Hematopoietic multipotent progenitor cell treated with erythropoietin and hydrocortisone succinate and interleukin-3 and kit ligand, for 6 days (in vitro differentiated cells): Measurements from ENCODE around the gene TNFSF12.

Experiments
- DNase-seq: peaks from one replicate; pipeline ENCODE4 v3.0.0-alpha.2; 2015

The TNFSF12 gene

DNA sequence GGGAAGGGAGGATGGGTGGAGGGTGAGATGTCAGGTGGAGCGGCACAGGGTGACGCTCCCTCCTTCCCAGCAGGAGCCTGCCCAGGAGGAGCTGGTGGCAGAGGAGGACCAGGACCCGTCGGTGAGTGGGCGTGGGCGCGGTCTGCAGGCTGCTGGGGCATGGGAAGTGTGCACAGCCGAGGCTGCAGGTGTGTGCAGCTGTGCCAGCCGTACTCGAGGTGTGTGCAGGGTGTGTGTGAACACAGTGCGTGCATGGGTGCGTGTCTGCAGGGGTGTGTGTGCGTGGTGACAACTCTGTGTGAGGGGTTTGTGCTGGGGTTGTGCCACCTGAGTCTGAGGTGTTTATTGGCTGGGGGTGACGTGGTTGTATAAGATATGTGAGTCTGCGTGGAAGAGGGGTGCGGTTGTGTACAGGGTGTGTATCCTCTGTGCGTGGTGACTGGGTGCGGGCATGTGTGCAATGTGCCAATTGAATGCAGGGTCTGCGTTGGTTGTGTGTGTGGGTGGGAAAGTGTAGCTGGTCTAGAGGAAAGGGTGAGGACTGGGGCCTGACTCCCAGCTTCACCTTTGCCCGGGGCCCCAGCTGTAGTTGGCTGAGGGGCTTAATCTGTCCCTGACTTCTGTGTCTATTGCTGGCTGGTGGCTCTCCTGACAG, 670 bp downstream of the TNFSF12 start:
- no peak for DNase-seq

DNA sequence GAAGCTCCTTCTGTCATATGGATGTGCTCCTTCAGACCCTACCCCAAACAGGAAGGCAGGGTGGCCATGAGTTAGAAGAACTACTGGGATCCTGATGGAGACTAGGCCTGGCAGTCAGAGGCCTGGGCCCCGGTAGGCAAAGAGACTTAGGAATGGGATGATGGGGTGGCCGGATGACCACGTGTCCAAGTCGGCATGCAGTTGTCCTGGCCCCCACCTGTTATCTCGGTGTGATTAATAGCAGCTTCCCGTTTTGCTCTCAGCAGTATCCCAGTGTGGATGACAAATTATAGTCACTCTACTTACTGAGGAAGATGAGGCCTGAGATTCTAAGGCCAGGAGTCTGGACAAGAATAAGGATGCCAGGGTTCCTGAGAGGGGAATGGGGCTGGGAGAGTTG, 1.5 kb downstream of the TNFSF12 start:
- DNase-seq = no peak

DNA sequence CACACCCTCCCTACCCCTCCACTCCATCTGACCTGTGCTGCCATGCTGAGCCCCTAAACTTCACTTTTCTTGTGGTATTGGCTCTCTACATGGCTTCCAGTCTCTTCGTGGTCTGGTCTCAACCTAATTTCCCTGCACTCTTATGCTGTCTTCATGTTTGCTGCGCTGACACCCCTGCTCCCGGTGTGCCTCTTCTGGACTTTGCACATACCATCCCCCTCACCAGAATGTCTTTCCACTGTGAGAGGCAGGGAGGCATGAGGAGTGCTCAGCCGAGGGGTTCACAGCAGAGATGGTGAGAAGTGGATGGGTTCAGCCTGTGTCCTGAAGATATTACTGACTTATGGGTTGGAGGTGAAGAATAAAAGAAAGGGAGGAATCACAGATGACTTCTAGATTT, 2.5 kb downstream of the TNFSF12 start:
- no peak for DNase-seq

DNA sequence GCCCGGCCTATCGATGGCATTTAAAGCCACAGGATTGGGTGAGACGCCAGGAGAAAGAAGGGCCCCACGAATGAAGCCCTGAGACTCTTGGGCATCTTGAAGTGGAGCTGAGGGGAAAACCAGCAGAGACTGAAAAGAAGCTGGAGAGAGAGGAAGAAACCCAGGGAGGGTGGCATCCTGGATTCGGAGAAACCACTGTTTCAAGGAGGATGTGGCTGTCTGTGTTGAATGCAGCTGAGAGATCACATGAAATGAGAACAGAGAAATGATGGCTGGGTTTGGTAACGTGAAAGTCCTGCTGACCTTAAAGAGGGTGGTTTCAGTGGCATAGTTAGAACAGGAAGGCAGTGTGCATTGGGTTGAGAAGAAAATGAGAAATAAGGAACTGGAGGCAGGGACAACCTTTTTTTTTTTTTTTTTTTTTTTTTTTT, 3.8 kb downstream of the TNFSF12 start:
- peak; percentile 64 for DNase-seq

DNA sequence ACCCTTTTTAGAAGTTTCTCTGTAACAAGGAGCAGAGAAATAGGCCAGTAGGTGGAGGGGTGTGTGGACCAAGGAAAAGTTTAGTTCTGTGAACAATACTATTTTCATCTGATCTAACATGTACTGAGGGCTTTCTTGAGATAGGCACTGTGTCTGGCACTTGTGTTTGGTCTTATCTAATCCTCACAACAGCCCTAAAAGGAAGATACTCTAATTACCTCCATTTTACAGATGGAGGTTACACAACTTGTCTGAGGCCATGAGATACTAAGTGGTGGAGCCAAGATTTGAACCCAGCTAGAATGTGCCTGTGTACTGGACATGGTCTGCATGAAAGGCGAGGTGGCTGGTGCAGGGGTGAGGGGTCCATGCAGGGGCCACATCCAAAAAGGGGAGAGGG, 4.5 kb downstream of the TNFSF12 start:
- peak; percentile 84 for DNase-seq

DNA sequence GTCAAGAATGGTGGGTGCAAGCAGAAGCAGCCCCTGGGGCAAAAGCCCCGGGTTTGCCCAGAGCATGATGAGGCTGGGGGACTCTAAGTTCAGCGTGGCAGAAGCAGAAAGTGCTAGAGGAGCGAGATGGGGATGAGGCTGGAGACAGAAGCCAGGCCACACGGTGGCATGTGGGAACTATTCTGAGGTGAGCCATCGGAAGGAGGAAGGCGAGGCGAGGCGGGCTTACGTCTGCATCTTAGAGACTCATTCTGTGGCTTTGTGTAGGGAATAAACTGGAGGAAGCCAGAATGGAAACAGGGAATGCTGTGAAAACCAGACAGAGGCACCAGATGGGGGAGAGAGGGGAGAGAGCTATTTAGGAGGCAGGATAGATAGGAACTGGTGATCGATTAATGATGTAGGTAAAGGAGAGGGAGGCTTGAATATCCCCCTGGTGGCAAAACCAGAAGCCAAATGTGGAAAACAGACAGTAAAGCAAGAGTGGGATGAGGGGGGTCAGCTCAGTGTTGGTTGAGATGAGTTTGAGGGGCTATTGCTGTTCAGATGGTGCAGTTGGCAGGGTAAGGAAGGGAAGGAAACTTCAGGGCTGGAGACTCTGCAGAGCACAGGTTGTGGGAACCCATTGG, 6.6 kb downstream of the TNFSF12 start:
- DNase-seq = no peak

DNA sequence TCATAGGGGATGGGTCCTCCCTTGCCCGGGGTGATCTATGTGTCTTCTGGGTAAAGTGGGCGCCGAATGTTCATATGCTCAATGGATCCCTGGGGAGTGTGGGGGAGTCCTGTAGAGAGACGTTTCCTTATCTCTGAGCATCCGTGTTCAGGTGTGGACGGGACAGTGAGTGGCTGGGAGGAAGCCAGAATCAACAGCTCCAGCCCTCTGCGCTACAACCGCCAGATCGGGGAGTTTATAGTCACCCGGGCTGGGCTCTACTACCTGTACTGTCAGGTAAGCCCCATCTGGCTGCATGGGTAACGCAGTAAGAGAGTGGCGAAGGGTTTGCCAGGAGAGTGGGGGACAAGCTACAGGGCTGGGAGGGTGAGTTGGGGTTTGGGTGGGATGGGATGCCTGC, 7.8 kb downstream of the TNFSF12 start:
- no peak for DNase-seq

DNA sequence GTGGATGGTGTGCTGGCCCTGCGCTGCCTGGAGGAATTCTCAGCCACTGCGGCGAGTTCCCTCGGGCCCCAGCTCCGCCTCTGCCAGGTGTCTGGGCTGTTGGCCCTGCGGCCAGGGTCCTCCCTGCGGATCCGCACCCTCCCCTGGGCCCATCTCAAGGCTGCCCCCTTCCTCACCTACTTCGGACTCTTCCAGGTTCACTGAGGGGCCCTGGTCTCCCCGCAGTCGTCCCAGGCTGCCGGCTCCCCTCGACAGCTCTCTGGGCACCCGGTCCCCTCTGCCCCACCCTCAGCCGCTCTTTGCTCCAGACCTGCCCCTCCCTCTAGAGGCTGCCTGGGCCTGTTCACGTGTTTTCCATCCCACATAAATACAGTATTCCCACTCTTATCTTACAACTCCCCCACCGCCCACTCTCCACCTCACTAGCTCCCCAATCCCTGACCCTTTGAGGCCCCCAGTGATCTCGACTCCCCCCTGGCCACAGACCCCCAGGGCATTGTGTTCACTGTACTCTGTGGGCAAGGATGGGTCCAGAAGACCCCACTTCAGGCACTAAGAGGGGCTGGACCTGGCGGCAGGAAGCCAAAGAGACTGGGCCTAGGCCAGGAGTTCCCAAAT, 8.4 kb downstream of the TNFSF12 start:
- no peak for DNase-seq

DNA sequence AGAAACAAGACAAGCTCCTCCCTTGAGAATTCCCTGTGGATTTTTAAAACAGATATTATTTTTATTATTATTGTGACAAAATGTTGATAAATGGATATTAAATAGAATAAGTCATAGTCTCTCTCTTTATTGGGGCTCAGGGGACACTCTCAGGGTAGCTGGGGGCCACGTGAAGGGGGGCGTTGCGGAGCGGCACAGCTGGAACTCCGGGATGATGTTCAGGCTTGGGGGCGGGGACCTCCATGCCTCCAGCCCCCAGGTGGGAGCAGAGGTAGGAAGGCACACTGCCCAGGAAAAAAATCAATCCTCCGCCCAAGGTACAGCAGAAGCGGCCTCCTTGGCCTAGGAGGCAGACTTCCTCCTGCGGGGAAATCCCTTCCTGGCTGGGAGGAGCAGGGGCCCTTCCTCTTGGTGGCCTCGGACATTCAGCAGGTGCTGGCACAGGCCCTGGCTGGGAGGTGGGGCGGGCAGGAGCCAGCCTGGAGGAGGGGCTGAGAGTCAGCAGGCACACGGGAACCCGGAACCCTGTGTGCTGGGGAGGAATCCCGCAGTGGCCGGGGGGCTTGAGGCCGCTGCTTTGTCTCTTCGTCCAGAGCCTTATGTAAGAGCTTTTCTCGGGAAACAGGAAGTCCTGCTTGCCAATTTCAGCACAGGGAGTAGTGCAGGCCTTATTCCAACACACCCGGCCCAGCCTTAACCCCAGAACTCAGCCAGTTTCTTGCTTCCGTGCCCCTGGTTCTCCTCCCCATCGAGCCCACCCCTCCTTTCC, 9.1 kb downstream of the TNFSF12 start:
- peak; percentile 84 for DNase-seq

DNA sequence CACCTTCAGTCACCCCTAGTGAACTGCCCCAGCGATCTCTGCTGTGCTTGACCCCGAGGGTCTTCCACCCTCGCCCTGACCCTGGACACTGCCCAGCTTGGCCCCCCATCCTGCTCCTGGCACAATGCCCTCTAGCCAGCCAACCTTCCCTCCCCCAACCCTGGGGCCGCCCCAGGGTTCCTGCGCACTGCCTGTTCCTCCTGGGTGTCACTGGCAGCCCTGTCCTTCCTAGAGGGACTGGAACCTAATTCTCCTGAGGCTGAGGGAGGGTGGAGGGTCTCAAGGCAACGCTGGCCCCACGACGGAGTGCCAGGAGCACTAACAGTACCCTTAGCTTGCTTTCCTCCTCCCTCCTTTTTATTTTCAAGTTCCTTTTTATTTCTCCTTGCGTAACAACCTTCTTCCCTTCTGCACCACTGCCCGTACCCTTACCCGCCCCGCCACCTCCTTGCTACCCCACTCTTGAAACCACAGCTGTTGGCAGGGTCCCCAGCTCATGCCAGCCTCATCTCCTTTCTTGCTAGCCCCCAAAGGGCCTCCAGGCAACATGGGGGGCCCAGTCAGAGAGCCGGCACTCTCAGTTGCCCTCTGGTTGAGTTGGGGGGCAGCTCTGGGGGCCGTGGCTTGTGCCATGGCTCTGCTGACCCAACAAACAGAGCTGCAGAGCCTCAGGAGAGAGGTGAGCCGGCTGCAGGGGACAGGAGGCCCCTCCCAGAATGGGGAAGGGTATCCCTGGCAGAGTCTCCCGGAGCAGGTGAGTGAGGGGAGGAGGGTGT, 9.9 kb downstream of the TNFSF12 start, which contains the start of gene TNFSF13:
Gene TNFSF13, plus strand, starts transcription at position 207 of the 776 bp plus-strand sequence. Its CDS starts 290 bp downstream, at position 497.
- DNase-seq = peak; percentile 78

DNA sequence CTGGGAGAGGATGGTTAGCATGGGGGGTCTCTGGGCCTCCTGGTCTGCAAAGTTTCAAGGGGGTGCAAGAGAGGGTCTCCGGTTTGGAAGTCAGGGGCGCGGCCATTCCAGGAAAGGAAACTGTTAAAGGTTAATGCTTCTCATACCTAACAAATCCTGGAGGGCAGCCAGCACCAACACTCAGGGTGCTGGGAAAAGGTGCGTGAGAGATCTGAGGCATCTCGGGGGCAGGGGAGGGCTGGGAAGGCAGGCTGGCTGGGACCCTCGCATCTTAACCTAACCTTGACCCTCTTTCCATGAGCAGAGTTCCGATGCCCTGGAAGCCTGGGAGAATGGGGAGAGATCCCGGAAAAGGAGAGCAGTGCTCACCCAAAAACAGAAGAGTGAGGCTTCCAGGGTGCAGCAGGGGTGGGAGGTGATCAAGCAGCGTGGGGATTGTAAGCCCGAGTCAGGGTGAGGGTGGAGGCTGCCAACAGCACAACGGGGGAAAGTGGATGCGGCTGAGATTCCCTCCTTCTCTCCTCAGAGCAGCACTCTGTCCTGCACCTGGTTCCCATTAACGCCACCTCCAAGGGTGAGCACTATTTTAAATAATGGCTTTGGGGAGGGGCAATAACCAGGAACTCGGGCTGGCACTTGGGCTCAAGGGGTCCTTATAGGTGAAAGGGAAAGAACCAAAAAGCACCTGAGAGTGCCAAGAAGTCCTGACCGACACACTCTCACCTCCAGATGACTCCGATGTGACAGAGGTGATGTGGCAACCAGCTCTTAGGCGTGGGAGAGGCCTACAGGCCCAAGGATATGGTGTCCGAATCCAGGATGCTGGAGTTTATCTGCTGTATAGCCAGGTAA, 10.7 kb downstream of the TNFSF12 start:
- peak; percentile 27 for DNase-seq

DNA sequence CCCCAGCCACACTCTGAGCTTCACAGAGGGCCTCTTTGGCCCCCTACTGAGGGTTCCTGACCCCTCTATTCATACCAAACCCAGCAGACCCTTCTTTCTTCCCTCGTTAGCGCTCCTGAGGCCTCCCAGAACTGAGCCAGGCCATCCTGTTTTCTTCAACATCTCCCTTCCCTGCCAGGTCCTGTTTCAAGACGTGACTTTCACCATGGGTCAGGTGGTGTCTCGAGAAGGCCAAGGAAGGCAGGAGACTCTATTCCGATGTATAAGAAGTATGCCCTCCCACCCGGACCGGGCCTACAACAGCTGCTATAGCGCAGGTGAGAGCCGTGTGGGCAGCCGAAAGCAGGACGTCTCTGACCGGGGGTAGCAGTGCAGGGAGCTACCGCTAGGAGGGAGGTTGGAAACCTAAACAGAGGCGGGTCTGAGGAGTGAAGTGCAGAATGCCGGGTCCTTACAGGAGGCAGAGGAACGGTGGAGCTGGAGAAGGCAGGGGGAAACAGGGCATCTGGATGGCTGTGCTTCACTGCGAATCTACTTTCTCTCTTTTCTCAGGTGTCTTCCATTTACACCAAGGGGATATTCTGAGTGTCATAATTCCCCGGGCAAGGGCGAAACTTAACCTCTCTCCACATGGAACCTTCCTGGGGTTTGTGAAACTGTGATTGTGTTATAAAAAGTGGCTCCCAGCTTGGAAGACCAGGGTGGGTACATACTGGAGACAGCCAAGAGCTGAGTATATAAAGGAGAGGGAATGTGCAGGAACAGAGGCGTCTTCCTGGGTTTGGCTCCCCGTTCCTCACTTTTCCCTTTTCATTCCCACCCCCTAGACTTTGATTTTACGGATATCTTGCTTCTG, 11.5 kb downstream of the TNFSF12 start:
- DNase-seq = peak; percentile 90

DNA sequence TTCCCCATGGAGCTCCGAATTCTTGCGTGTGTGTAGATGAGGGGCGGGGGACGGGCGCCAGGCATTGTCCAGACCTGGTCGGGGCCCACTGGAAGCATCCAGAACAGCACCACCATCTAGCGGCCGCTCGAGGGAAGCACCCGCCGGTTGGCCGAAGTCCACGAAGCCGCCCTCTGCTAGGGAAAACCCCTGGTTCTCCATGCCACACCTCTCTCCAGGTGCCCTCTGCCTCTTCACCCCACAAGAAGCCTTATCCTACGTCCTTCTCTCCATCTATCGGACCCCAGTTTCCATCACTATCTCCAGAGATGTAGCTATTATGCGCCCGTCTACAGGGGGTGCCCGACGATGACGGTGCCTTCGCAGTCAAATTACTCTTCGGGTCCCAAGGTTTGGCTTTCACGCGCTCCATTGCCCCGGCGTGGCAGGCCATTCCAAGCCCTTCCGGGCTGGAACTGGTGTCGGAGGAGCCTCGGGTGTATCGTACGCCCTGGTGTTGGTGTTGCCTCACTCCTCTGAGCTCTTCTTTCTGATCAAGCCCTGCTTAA, 12.2 kb downstream of the TNFSF12 start:
- DNase-seq = peak; percentile 95

DNA sequence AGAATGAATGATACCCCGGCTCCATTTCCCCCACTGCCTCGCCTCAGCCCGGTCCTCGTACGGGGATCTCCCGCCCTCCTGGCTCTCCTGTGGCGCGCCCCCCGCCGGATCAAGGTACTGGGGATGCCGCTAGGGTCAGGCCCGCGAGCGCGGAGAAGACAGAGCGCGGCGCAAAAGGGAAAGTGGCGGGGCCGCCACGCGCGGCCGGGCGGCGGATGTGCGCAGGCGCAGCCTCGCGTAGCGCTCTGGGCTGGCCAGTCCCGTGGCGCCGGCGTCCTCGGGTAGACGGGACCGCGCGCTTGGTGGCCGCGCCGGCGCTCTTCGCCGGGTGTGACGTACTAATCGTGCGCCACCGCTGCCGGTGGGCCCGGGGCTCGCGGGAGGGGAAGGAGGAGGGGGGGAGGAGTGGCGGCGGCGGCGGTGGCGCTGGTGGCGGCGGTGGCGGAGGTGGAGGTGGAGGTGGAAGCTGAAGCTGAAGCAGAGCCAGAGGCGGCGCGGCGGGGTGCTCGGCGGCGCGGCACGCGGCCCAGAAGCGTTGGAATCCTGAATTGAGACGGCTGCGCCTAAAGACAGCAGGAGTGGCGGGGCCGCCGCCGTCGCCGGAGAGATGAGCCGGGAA, 12.8 kb downstream of the TNFSF12 start, which contains the start of gene SENP3:
Gene SENP3, plus strand, starts transcription at position 331 of the 619 bp plus-strand sequence. CDS start 1,158 bp downstream, outside the sequence.
- DNase-seq = peak; percentile 94

DNA sequence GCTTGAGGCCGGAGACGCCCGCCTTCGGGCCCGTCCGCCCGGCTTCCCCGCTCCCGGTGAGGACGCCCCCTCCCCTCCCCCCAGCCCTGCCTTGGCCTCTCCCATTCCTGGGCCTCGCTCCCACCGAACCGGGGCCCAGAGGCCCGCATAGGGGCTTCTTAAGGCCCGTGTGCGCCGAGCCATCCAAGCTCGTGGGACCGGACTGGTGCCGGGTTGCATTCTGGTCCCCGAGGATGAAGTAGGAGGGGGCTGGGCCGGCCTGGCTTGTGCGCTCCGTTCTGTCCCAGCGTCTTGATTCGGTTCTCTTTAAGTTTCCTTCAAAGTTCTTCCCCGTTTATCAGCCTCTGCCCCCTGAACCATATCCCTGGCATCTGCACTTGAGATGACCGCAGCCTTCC, 13.3 kb downstream of the TNFSF12 start:
- peak; percentile 41 for DNase-seq

DNA sequence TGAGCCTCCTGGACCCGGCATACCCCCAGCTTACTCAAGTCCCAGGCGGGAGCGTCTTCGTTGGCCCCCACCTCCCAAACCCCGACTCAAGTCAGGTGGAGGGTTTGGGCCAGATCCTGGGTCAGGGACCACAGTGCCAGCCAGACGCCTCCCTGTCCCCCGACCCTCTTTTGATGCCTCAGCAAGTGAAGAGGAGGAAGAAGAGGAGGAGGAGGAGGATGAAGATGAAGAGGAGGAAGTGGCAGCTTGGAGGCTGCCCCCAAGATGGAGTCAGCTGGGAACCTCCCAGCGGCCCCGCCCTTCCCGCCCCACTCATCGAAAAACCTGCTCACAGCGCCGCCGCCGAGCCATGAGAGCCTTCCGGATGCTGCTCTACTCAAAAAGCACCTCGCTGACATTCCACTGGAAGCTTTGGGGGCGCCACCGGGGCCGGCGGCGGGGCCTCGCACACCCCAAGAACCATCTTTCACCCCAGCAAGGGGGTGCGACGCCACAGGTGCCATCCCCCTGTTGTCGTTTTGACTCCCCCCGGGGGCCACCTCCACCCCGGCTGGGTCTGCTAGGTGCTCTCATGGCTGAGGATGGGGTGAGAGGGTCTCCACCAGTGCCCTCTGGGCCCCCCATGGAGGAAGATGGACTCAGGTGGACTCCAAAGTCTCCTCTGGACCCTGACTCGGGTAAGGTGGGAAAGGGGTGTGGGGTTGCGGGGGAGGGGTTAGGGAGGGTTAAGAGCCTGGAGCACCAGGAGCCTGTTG, 14.4 kb downstream of the TNFSF12 start:
- DNase-seq = no peak

DNA sequence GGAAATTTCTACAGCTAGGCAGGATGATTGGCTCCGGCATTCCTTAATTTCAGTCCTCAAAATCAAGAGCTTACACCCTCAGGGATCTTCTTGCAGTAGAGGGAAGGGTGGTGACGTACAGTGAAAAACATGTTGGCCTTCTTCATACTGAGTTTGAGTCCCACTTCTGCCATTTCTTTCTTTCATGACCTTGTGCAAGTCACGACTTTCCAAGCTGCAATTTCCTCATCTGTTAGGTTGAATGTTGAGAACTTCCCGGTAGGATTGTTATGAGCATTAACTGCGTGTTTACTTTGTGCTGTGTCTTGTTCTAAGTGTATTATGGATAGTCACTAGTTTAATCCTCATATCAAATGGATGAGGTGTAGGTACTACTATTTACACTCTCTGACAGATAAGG, 20.7 kb downstream of the TNFSF12 start:
- no peak for DNase-seq

DNA sequence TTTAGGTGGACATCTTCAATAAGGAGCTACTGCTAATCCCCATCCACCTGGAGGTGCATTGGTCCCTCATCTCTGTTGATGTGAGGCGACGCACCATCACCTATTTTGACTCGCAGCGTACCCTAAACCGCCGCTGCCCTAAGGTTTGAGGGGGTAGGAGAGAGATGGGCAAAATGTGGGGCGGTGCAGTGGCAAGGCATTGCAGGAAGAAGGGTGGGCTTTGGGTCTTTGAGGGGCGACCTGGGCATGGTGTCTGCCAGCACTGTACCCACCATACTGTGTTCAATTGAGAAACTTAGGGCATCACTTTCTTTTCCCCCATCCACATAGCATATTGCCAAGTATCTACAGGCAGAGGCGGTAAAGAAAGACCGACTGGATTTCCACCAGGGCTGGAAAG, 21.5 kb downstream of the TNFSF12 start:
- no peak for DNase-seq

DNA sequence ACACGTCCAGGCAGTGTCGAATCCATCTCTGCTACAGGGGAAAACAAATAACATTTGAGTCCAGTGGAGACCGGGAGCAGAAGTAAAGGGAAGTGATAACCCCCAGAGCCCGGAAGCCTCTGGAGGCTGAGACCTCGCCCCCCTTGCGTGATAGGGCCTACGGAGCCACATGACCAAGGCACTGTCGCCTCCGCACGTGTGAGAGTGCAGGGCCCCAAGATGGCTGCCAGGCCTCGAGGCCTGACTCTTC, 23.4 kb downstream of the TNFSF12 start:
- no peak for DNase-seq
